ENCODE measurements around the gene TOMM20.

GRCh38 chr1:235072096-235072495 lies 56.5 kb downstream of the TOMM20 start:
- TF ChIP-seq EZH2 (IDR thresholded peaks at IDR 0.05) (no peak), POLR2AphosphoS5 (IDR thresholded peaks at IDR 0.05; ENCODE audit: borderline replicate concordance, low read depth, low read length) (no peak)

Measured in SK-N-MC (cell line).